Activated naive CD8-positive, alpha-beta T cell treated with anti-CD3 and anti-CD28 coated beads, Interleukin-2, amount 50 U/mL, for 16 hours (primary cell): Measurements from ENCODE around the gene SNCG.
"Not testable (repeated sequence)": the region's sequence is repeated elsewhere in the genome, so short reads cannot be mapped to it uniquely, and the experiment has no call there.

Source experiments
- DNase-seq: peaks from one replicate; pipeline ENCODE4 v3.0.0-alpha.2; 2020; ENCODE audit warnings: low read depth, low spot score

The SNCG gene

DNA sequence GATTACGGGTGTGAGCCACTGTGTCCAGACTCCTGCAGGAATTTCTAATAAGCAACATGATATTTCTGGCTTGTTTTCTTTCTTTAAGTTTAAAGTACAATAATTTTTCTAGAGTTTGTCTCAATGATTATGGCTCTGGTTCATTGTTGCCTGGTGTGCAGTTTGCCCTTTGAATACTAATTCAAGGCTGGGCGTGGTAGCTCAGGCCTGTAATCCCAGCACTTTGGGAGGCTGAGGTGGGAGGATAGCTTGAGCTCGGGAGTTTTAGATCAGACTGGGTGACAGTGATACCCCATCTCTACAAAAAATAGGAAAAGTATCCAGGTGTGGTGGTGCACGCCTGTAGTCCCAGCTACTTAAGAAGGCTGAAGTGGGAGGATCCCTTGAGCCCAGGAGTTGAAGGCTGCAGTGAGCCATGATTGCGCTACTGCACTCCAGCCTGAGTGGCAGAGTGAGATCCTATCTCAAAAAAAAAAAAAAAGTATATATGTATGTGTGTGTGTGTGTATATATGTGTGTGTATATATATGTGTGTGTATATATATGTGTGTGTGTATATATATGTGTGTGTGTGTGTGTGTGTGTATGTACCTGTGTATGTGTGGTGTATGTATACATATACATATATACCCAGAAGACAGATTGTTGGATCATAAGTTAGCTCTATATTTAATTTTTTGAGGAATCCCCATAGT is 18.1 kb downstream of the SNCG start:
- DNase-seq = no peak

DNA sequence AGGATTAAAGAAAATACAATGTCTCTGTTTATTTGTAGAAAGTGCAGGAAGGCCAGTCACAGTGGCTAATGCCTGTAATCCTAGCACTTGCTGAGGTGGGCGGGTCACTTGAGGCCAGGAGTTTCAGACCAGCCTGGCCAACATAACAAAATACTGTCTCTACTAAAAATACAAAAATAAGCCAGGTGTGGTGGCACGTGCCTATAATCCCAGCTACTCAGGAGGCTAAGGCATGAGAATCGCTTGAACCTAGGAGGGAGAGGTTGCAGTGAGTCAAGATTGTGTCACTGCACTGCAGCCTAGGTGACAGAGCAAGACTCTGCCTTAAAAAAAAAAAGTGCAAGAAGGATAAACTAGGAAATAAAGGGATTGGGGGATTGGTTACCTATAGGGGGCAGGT is 20.1 kb downstream of the SNCG start:
- not testable (repeated sequence) for DNase-seq

DNA sequence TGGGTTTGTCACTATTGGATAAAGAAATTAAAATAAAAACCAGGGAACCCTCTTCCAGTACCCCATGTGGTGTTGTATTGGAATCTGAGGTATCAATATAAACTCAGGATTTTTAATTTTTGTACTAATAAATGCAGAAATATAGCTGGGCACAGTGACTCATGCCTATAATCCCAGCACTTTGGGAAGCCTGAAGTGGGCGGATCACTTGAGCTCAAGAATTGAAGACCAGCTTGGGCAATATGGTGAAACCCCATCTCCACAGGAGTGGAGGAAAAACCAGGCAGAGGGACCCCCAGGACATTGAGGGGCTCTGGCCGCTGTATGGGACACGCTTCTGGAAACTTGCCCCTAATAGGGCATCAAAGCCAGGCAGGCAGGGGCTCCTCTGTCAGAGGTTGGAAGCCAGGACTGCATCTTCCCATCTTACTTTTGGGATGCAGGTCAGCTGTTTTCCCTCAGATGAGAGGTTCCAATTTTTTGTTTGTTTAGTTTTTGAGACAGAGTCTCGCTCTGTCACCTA is 21.0 kb downstream of the SNCG start:
- no peak for DNase-seq

DNA sequence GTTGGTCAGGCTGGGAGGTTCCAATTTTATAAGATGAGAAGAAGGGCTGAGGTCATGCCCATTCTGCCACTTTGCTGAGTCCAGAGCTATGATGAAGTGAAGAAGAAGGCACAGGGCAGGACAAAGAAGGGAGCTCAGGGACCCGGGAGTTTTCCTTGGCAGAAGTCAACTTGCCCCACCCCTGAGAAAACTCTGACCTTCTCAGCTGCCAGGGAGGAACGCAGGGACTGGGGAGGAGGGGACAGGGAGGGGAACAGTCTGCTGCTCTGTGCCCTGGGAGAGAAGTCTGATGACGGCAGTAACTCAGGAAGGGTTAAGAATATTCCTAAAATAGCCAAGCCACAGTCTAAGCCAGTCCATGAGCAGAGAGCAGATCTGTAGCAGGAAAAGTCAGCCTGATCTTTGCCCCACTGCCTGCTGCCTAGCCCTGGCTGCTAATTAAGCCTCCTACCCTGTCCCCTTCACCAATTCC is 21.6 kb downstream of the SNCG start:
- no peak for DNase-seq

DNA sequence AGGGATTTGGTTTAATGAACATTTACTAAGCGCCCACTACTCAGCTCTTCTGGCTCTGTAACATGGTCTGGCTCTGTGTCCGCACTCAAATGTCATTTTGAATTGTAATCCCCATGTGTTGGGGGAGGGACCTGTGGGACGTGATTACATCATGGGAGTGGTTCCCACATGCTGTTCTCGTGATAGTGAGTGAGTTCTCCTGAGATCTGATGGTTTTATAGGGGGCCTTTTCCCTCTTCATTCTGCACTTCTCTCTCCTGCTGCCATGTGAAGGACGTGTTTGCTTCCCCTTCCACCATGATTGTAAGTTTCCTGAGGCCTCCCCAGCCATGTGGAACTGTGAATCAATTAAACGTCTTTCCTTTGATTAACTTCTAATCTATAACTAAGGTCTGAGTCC is 22.6 kb downstream of the SNCG start:
- DNase-seq = not testable (repeated sequence)

DNA sequence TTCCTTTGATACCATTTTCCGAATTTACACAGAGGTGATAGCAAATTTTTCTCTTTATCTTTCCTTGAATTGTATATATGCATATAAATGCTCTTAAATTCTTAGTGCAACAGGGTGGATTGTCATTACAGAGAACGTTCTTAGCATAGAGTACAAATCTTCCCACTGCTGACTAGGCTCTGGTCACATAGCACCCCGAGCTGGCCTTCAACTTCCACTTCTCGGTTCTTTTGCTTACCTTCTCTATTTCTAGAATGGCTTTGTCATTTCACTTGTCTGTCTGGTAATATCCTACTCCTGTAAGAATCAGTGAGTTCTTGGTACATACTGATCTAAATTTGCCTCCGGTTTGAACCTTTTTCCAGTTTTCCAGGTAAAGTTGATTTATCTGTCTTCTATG is 23.3 kb downstream of the SNCG start:
- no peak for DNase-seq

DNA sequence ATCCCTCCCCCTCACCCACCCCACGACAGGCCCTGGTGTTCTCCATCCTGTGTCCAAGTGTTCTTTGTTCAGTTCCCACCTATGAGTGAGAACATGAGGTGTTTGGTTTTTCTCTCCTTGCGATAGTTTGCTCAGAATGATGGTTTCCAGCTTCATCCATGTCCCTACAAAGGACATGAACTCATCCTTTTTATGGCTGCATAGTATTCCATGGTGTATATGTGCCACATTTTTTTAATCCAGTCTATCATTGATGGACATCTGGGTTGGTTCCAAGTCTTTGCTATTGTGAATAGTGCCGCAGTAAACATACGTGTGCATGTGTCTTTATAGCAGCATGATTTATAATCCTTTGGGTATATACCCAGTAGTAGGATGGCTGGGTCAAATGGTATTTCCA is 26.1 kb downstream of the SNCG start:
- DNase-seq = not testable (repeated sequence)

DNA sequence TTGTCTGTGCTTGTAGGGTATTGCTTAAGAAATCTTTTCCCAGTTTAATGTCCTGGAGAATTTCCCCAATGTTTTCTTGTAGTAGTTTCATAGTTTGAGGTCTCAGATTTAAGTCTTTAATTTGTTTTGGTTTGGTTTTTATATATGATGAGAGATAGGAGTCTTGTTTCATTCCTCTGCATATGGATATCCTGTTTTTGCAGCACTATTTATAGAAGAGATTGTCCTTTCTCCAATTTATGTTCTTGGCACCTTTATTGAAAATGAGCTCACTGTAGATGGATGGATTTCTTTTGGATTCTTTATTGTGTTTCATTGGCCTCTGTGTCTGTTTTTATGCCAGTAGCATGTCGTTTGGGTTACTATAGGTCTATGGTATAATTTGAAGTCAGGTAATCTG is 30.1 kb downstream of the SNCG start:
- DNase-seq = no peak

DNA sequence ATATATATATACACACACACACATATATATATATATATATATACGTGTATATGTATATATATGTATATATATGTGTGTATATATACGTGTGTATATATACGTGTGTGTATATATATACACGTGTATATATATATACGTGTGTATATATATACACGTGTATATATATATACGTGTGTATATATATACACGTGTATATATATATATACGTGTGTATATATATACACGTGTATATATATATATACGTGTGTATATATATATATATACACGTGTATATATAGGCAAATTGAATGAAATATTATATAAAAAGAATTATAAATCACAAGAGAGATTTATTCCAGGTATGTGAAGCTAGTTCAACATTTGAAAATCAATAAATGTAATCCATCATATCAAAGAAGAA is 33.0 kb downstream of the SNCG start:
- not testable (repeated sequence) for DNase-seq

DNA sequence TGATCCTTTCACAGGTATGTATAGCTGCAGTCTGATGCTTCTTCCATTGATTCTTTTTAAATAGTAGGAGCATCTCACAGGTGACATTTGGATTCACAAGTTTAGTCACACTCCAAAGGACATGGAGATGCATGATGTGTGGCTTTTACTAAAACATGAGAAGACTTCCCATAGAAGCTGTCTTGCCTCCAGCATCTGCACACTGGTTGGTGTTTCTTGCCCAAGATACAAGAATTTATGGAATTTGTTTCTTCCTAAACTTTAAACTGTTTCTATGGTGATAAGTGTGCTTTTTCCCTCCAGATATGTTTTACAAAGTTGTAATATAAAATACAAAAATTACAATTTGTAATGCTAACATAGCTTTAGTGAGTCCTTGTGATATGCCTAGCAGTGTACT is 34.1 kb downstream of the SNCG start:
- DNase-seq = no peak

DNA sequence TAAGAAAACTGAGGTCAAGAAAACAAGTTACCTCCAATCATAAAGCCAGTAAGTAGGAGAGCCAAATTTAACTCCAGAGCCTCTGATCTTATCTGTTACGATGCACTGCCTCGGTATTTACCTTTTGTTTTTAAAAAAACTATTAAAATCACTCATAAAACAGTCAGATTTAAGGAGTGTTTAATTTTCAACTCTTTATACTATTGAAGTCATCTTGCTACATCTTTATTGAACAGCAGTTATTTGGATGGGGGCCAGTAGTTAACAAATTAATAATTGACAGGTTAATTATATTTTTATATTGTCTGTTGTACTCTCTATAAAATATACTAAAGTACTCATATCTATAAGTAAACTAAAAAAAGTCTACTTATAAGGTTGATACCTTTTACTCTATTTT is 34.5 kb downstream of the SNCG start:
- no peak for DNase-seq

DNA sequence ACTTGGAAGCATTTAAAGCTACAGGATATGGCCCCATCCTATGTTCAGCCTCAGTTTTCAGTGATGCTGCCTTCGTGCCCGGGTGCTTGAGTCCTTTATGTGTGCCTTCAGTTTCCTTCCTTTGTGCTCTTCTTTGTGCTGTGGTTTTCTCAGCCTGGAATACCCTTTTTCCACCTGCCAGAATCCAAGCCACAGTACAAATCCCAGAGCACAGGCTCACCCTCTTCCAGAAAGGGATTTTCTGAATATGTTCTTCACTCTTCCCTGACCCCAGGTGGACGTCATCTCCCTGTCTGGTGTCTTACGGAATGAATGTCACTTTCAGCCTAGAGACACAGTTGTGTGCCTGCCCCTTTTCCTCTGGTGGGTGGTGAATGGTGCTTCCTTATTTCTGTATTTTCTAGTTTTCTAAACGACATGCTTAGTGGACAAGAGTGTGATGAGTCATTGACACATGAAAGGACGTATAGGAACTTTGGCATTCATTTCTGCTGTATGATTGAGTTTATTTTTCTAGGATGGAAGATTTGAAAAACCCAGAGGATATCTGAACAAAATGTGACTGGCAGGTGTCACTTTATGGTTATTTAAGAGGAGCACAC is 41.5 kb downstream of the SNCG start:
- not testable (repeated sequence) for DNase-seq

DNA sequence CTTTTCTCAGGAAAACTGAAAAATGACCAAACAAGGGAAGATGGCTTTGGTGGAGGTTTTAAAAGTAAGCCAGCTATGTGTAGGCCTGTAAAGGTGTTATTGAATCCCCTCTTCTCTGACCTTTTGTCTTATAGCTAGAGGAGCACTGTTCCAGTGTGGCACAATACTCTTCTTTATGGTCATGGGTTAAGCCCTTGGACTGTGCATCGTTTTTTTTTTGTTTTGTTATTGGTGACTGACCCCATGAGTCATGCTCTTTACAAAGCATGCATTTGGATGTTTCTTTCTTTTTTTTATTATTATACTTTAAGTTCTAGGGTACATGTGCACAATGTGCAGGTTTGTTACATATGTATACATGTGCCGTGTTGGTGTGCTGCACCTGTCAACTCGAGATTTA is 42.1 kb downstream of the SNCG start:
- no peak for DNase-seq

DNA sequence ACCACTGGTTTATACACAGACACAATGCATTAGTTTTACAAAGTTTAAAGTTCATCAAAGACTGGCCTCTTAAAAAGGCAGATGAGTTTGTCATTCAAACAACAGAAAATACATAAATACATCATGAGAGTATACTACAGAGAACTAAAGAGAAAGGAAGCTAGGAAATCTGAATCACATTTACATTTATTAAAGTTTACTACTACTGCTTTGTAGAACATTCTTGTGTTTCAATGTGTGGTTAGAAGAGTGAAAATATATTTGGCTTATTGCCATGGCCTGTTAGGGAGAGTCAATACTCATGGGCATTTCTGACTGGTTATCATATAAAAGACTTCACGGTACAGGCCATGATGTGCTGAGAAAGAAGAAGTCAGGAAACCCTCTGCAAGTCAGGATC is 48.7 kb downstream of the SNCG start:
- not testable (repeated sequence) for DNase-seq

DNA sequence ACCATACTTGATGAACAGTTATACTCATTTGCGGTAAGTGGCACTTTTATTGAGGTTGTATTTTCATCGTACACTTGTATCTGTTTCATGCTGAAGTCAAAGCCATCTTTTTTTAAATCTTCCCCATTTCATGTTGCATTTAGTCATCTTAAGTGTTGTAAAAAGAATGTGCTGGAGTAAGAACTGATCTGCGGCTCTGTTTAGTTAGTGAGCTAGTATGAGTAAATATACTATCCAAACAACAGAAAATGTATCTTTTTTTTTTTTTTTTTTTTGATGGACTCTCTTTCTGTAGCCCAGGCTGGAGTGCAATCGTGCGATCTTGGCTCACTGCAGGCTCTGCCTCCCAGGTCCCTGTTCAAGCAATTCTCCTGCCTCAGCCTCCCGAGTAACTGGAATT is 49.3 kb downstream of the SNCG start:
- DNase-seq = not testable (repeated sequence)

DNA sequence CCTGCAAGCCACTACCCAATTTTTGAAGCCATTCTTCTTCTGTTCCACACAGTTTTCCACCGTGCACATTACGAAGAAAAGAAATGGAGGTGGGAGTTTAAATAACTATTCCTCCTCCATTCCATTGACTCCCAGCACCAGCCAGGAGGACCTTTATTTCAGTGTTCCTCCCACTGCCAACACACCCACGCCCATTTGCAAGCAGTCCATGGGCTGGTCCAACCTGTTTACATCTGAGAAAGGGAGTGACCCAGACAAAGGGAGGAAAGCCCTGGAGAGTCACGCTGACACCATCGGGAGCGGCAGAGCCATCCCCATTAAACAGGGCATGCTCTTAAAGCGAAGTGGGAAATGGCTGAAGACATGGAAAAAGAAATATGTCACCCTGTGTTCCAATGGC is 49.9 kb downstream of the SNCG start:
- not testable (repeated sequence) for DNase-seq

DNA sequence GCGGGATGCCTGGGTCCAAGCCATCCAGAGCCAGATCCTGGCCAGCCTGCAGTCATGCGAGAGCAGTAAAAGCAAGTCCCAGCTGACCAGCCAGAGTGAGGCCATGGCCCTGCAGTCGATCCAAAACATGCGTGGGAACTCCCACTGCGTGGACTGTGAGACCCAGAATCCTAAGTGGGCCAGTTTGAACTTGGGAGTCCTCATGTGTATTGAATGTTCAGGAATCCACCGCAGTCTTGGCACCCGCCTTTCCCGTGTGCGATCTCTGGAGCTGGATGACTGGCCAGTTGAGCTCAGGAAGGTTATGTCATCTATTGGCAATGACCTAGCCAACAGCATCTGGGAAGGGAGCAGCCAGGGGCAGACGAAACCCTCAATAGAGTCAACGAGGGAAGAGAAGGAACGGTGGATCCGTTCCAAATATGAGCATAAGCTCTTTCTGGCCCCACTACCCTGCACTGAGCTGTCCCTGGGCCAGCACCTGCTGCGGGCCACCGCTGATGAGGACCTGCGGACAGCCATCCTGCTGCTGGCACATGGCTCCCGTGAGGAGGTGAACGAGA is 50.8 kb downstream of the SNCG start:
- DNase-seq = not testable (repeated sequence)
